ENCODE data around the gene SPATS2L. TPM values are rescaled to one million over a fixed set of nuclear protein-coding genes. Genes with fewer than 3 reads are reported as not detected.

Gene SPATS2L
- total RNA-seq, 1 donor from 2014 or later: 29.1 TPM

- Histone ChIP-seq H3K4me3 (no peak overlapping the region), H2AFZ (replicated peaks) (no peak overlapping the region), H3K9me3 (ENCODE audit: low read depth) (no peaks in the 10 kb centered on the region), H3K27ac (no peak overlapping the region), H3K79me2 (ENCODE audit: low read depth) (no peaks in the 10 kb centered on the region), H3K4me2 (no peak overlapping the region), H3K27me3 (no peaks in the 10 kb centered on the region), H4K20me1 (ENCODE audit: low read depth) (no peaks in the 10 kb centered on the region), H3K4me1 (peaks cover 16% of the 10 kb centered on the region), H3K36me3 (no peaks in the 10 kb centered on the region), H3K9ac (no peak overlapping the region), H3F3A (ENCODE audit: low read depth) (no peaks in the 10 kb centered on the region)
- Mint-ChIP-seq H3K27ac (peak overlapping the region; percentile 21), H3K36me3 (peaks cover 23% of the 10 kb centered on the region), H3K9me3 (peaks cover 18% of the 10 kb centered on the region), H3K4me3 (no peak overlapping the region), H3K27me3 (ENCODE audit: insufficient read depth, low read depth) (no peaks in the 10 kb centered on the region), H3K4me1 (peaks cover 52% of the 10 kb centered on the region)
- DNase-seq (ENCODE audit: low spot score): no peak
- TF ChIP-seq EZH2 (IDR thresholded peaks at IDR 0.05) (no peak), EZH2phosphoT487 (IDR thresholded peaks at IDR 0.05) (no peak), CTCF (IDR thresholded peaks at IDR 0.05) (no peak)
Measured at GRCh38 chr2:200340508-200341224, 34.2 kb downstream of the SPATS2L start.

- peaks cover 23% of the 10 kb centered on the region for H3K36me3 Mint-ChIP-seq
- H3K4me2 ChIP-seq: no peak overlapping the region
- no peak for DNase-seq (ENCODE audit: low spot score)
- H3K4me1 Mint-ChIP-seq: peaks cover 59% of the 10 kb centered on the region
- peaks cover 18% of the 10 kb centered on the region for H3K9me3 Mint-ChIP-seq
- H3K36me3 ChIP-seq: no peaks in the 10 kb centered on the region
- H3K9me3 ChIP-seq (ENCODE audit: low read depth): no peaks in the 10 kb centered on the region
- H3K79me2 ChIP-seq (ENCODE audit: low read depth): no peaks in the 10 kb centered on the region
- no peak overlapping the region for H3K4me3 ChIP-seq
- H3K27ac Mint-ChIP-seq: no peak overlapping the region
- no peak overlapping the region for H2AFZ ChIP-seq (replicated peaks)
- no peak overlapping the region for H3K4me3 Mint-ChIP-seq
- H3K9ac ChIP-seq: no peak overlapping the region
- no peaks in the 10 kb centered on the region for H3K27me3 ChIP-seq
- no peaks in the 10 kb centered on the region for H3K27me3 Mint-ChIP-seq (ENCODE audit: insufficient read depth, low read depth)
- H3F3A ChIP-seq (ENCODE audit: low read depth): no peaks in the 10 kb centered on the region
- no peak overlapping the region for H3K27ac ChIP-seq
- H3K4me1 ChIP-seq: peaks cover 19% of the 10 kb centered on the region
- no peak for TF ChIP-seq EZH2phosphoT487 (IDR thresholded peaks at IDR 0.05)
- TF ChIP-seq CTCF (IDR thresholded peaks at IDR 0.05): no peak
- TF ChIP-seq EZH2 (IDR thresholded peaks at IDR 0.05): no peak
- H4K20me1 ChIP-seq (ENCODE audit: low read depth): no peaks in the 10 kb centered on the region
Measured at GRCh38 chr2:200341376-200341775, 34.9 kb downstream of the SPATS2L start.

GRCh38 chr2:200342235-200342634, 35.7 kb downstream of the SPATS2L start:
- TF ChIP-seq EZH2phosphoT487 (IDR thresholded peaks at IDR 0.05) (no peak), CTCF (IDR thresholded peaks at IDR 0.05) (no peak), EZH2 (IDR thresholded peaks at IDR 0.05) (no peak)
- Histone ChIP-seq H3K79me2 (ENCODE audit: low read depth) (no peaks in the 10 kb centered on the region), H3K9ac (no peak overlapping the region), H3K9me3 (ENCODE audit: low read depth) (no peaks in the 10 kb centered on the region), H3F3A (ENCODE audit: low read depth) (no peaks in the 10 kb centered on the region), H2AFZ (replicated peaks) (no peak overlapping the region), H3K4me1 (peaks cover 19% of the 10 kb centered on the region), H3K4me2 (no peak overlapping the region), H3K4me3 (no peak overlapping the region), H3K27ac (no peak overlapping the region), H3K27me3 (no peaks in the 10 kb centered on the region), H4K20me1 (ENCODE audit: low read depth) (no peaks in the 10 kb centered on the region), H3K36me3 (no peaks in the 10 kb centered on the region)
- Mint-ChIP-seq H3K27ac (no peak overlapping the region), H3K4me1 (peaks cover 58% of the 10 kb centered on the region), H3K9me3 (peaks cover 18% of the 10 kb centered on the region), H3K36me3 (peaks cover 27% of the 10 kb centered on the region), H3K4me3 (no peak overlapping the region), H3K27me3 (ENCODE audit: insufficient read depth, low read depth) (no peaks in the 10 kb centered on the region)
- no peak for DNase-seq (ENCODE audit: low spot score)
